Endodermal cell (in vitro differentiated cells): ENCODE results near the gene TLNRD1. TPM values are rescaled to one million over a fixed set of nuclear protein-coding genes. Genes with fewer than 3 reads are reported as not detected.
"Not testable (repeated sequence)": the region's sequence is repeated elsewhere in the genome, so short reads cannot be mapped to it uniquely, and the experiment has no call there.

ENCODE experiments used
- DNase-seq: peaks from one replicate; pipeline ENCODE4 v3.0.0-alpha.2; 2017
- H3K27ac ChIP-seq: 2 replicates; pipeline ENCODE4 v1.5.1; 2013; ENCODE audit warnings: mild to moderate bottlenecking, low read depth, low read length, moderate library complexity
- H3K27me3 ChIP-seq: 2 replicates; pipeline ENCODE4 v1.6.1; 2013; ENCODE audit warnings: mild to moderate bottlenecking, low read length, moderate library complexity; ENCODE audit not compliant: insufficient read depth, control insufficient read depth, poor library complexity, severe bottlenecking
- H3K36me3 ChIP-seq: 2 replicates; pipeline ENCODE4 v1.7.0; 2013; ENCODE audit warnings: mild to moderate bottlenecking, low read length, moderate library complexity; ENCODE audit not compliant: control insufficient read depth, insufficient read depth
- H3K4me1 ChIP-seq: one replicate; pipeline ENCODE4 v1.7.0; 2013; ENCODE audit warnings: low read length; ENCODE audit not compliant: control insufficient read depth, insufficient read depth
- H3K4me3 ChIP-seq: 2 replicates; pipeline ENCODE4 v1.5.1; 2013; ENCODE audit warnings: mild to moderate bottlenecking, low read length, moderate library complexity
- H3K9ac ChIP-seq: 2 replicates; pipeline ENCODE4 v1.6.1; 2013; ENCODE audit warnings: mild to moderate bottlenecking, low read length, moderate library complexity; ENCODE audit not compliant: poor library complexity, severe bottlenecking; ENCODE audit errors: extremely low read depth
- H3K9me3 ChIP-seq: 2 replicates; pipeline ENCODE4 v1.6.1; 2013; ENCODE audit warnings: mild to moderate bottlenecking, low read length, moderate library complexity; ENCODE audit not compliant: control insufficient read depth
- H3K27ac Mint-ChIP-seq: 2 replicates; pipeline ENCODE4 v1.8.0; 2020; ENCODE audit warnings: mixed read lengths
- H3K27me3 Mint-ChIP-seq: 2 replicates; pipeline ENCODE4 v1.8.0; 2021; ENCODE audit warnings: mild to moderate bottlenecking, mixed read lengths; ENCODE audit not compliant: insufficient read depth
- H3K36me3 Mint-ChIP-seq: 2 replicates; pipeline ENCODE4 v1.8.0; 2020; ENCODE audit warnings: low read depth, mixed read lengths
- H3K4me1 Mint-ChIP-seq: 2 replicates; pipeline ENCODE4 v1.8.0; 2020; ENCODE audit warnings: mixed read lengths
- H3K4me3 Mint-ChIP-seq: 2 replicates; pipeline ENCODE4 v1.8.0; 2020; ENCODE audit warnings: mild to moderate bottlenecking, moderate library complexity, mixed read lengths
- H3K9me3 Mint-ChIP-seq: 2 replicates; pipeline ENCODE4 v1.8.0; 2020; ENCODE audit warnings: mild to moderate bottlenecking, mixed read lengths
- WGBS, 2 experiments: methylation state at CpG; one replicate each; pipeline versions ENCODE4 v1.1.5 to v1.1.7; 2013; ENCODE audit warnings: missing lambda C conversion rate in 2 of 2, mixed read lengths in 1 of 2; ENCODE audit not compliant: insufficient coverage in 1 of 2, insufficient read length in 1 of 2; 5-methylcytosine and 5-hydroxymethylcytosine counted together
- total RNA-seq, 2 donors: library from RNA; stranded (reverse); fragmentation: NEBNext Ultra II Directional in 1 of 2; extraction: Animal tissue kit (Norgen Biotek cat#: 25700) in 1 of 2; gene quantifications; 2 replicates in 1 of 2; 3 replicates in 1 of 2; pipeline ENCODE4 v1.2.1, GENCODE V29; 2021
- TF ChIP-seq, protein P1 (sequence below): fragments of 200-600 bp; sonication (generic); conservative IDR thresholded peaks from 2 replicates; pipeline ENCODE4 v1.5.0; 2021; ENCODE audit warnings: antibody characterized with exemption, mild to moderate bottlenecking

TLNRD1 gene
- total RNA-seq, 2 donors from 2014 or later: 25.1 to 28.2 TPM

DNA sequence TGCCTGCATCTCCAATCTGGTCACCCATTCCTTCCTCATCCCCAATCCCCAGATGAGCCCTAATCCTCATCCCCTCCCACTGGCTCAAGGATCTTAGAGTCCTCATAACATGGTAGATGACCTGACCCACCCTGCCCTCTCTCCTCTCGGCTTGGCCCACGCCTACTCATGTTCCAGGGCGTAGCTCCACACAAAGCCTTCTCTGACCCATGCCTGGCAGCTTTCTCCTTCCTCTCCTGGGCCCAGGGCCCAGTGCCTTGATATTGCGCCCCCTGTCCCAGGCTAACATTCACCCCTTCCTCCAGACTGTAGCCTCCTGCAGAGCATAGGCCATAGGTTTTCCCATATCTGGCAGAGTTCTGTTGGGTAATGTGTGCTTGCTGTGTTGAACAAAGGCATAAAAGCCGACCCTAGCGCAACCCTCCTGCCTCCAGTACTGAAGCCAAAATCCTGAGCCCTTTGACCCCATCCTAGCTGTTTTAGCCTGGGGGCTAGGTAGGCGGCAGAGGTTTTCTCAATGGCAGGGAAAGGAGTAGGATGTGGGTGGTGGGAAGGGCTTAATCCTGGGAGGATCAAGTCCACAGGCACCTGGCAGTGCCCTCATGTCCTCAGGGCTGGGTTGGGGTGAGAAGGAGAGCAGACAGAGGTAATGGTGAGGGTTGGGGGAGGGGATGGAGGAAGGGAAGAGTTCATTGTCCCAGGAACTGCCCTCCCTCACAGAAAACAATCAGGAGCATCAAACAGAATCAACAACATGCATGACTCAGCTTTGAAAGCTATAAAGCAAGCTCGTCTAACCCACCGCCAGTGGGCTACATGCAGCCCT is 46.6 kb upstream of the TLNRD1 start:
- Mint-ChIP-seq H3K36me3 (peaks cover 49% of the 10 kb centered on the region), H3K27me3 (no peaks in the 10 kb centered on the region), H3K27ac (peak overlapping the region; percentile 92), H3K4me1 (peaks cover 24% of the 10 kb centered on the region), H3K9me3 (no peaks in the 10 kb centered on the region), H3K4me3 (peak overlapping the region; percentile 12)
- TF ChIP-seq, protein P1, sequence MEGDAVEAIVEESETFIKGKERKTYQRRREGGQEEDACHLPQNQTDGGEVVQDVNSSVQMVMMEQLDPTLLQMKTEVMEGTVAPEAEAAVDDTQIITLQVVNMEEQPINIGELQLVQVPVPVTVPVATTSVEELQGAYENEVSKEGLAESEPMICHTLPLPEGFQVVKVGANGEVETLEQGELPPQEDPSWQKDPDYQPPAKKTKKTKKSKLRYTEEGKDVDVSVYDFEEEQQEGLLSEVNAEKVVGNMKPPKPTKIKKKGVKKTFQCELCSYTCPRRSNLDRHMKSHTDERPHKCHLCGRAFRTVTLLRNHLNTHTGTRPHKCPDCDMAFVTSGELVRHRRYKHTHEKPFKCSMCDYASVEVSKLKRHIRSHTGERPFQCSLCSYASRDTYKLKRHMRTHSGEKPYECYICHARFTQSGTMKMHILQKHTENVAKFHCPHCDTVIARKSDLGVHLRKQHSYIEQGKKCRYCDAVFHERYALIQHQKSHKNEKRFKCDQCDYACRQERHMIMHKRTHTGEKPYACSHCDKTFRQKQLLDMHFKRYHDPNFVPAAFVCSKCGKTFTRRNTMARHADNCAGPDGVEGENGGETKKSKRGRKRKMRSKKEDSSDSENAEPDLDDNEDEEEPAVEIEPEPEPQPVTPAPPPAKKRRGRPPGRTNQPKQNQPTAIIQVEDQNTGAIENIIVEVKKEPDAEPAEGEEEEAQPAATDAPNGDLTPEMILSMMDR: no peak
- Histone ChIP-seq H3K4me3 (no peak overlapping the region), H3K27me3 (no peaks in the 10 kb centered on the region), H3K4me1 (peaks cover 8% of the 10 kb centered on the region), H3K9ac (peak overlapping the region; percentile 5), H3K27ac (no peak overlapping the region), H3K9me3 (no peaks in the 10 kb centered on the region), H3K36me3 (peaks cover 28% of the 10 kb centered on the region)
- peak; percentile 82 for DNase-seq
- WGBS, 2 experiments: 71 to 89% methylated on average over 4 to 9 of the region's 9 CpGs

- H3K27ac Mint-ChIP-seq: peak overlapping the region; percentile 17
These were observed 44.9 kb upstream of the TLNRD1 start for GRCh38 chr15:80955571-80956452.

GRCh38 chr15:80957556-80957955 is 43.2 kb upstream of the TLNRD1 start:
- no peak for DNase-seq
- WGBS, 2 experiments: 78% methylated on average over 2 of the region's 2 CpGs; no CpG with 5 or more reads in 1 of the 2 experiments
- TF ChIP-seq, protein P1: no peak
- Histone ChIP-seq H3K36me3 (peaks cover 26% of the 10 kb centered on the region), H3K4me3 (no peak overlapping the region), H3K9ac (no peak overlapping the region), H3K9me3 (peaks cover 10% of the 10 kb centered on the region), H3K27ac (no peak overlapping the region), H3K4me1 (peaks cover 8% of the 10 kb centered on the region), H3K27me3 (no peaks in the 10 kb centered on the region)
- Mint-ChIP-seq H3K27ac (no peak overlapping the region), H3K36me3 (peaks cover 50% of the 10 kb centered on the region), H3K27me3 (no peaks in the 10 kb centered on the region), H3K4me3 (no peak overlapping the region), H3K4me1 (peaks cover 39% of the 10 kb centered on the region), H3K9me3 (no peaks in the 10 kb centered on the region)

More at GRCh38 chr15:80955571-80956452, 44.9 kb upstream of the TLNRD1 start:
- H3K36me3 ChIP-seq: peaks cover 37% of the 10 kb centered on the region
- H3K36me3 Mint-ChIP-seq: peaks cover 53% of the 10 kb centered on the region
- H3K9me3 ChIP-seq, DNase-seq, H3K4me1 ChIP-seq, H3K4me3 Mint-ChIP-seq, H3K27me3 ChIP-seq, H3K27me3 Mint-ChIP-seq, H3K4me3 ChIP-seq, H3K9me3 Mint-ChIP-seq, H3K27ac ChIP-seq, H3K9ac ChIP-seq: not testable (repeated sequence)
- 95 to 96% methylated on average over 13 to 15 of the region's 19 CpGs for WGBS, 2 experiments
- H3K4me1 Mint-ChIP-seq: peaks cover 26% of the 10 kb centered on the region
